GM23338 (cell line): Measurements from ENCODE around the gene MS4A8.

Experiments
- CREB1 ChIP-seq: fragments of 250-450 bp; sonication (Bioruptor Pico); IDR thresholded peaks from 2 replicates; pipeline ENCODE4 v1.5.0; 2020; ENCODE audit warnings: low read depth, mild to moderate bottlenecking, moderate library complexity
- CTCF ChIP-seq, 2 experiments: fragments of 200-600 bp in 1 of 2; sonication (generic) in 1 of 2; conservative IDR thresholded peaks; 2 replicates each; pipeline versions ENCODE4 v1.5.1 to v1.6.1; 2016 to 2017; ENCODE audit warnings: antibody characterized with exemption in 2 of 2, low read depth in 2 of 2, mild to moderate bottlenecking in 2 of 2, moderate library complexity in 1 of 2
- ETS1 ChIP-seq: IDR thresholded peaks from 2 replicates; pipeline ENCODE4 v1.6.1; 2016; ENCODE audit warnings: antibody characterized with exemption
- EZH2 ChIP-seq: fragments of 200-600 bp; sonication (generic); IDR thresholded peaks from one replicate; pipeline ENCODE4 v1.8.0; 2017; ENCODE audit warnings: antibody characterized with exemption, mild to moderate bottlenecking, low read depth; ENCODE audit not compliant: unreplicated experiment
- EZH2phosphoT487 ChIP-seq: fragments of 200-600 bp; sonication (generic); IDR thresholded peaks from one replicate; pipeline ENCODE4 v1.8.1; 2018; ENCODE audit warnings: antibody characterized with exemption; ENCODE audit not compliant: unreplicated experiment
- JUNB ChIP-seq: IDR thresholded peaks from one replicate; pipeline ENCODE4 v1.6.1; 2016; ENCODE audit warnings: antibody characterized with exemption; ENCODE audit not compliant: unreplicated experiment
- NANOG ChIP-seq: IDR thresholded peaks from 2 replicates; pipeline ENCODE4 v1.6.1; 2016; ENCODE audit warnings: antibody characterized with exemption, borderline replicate concordance
- POLR2AphosphoS5 ChIP-seq: IDR thresholded peaks from 2 replicates; pipeline ENCODE4 v1.6.1; 2016; ENCODE audit warnings: antibody characterized with exemption, low read depth
- REST ChIP-seq: IDR thresholded peaks from one replicate; pipeline ENCODE4 v1.6.1; 2018; ENCODE audit warnings: antibody characterized with exemption; ENCODE audit not compliant: unreplicated experiment
- STAT1 ChIP-seq: IDR thresholded peaks from one replicate; pipeline ENCODE4 v1.6.1; 2016; ENCODE audit warnings: antibody characterized with exemption; ENCODE audit not compliant: unreplicated experiment
- ZNF114 ChIP-seq: fragments of 250-450 bp; sonication (Bioruptor Pico); IDR thresholded peaks from 2 replicates; pipeline ENCODE4 v1.5.0; 2020; ENCODE audit warnings: mild to moderate bottlenecking, moderate library complexity
- ZNF331 ChIP-seq: fragments of 250-450 bp; sonication (Bioruptor Pico); IDR thresholded peaks from 2 replicates; pipeline ENCODE4 v1.5.0; 2020; ENCODE audit warnings: low read depth, mild to moderate bottlenecking, moderate library complexity
- ZNF462 ChIP-seq: fragments of 250-450 bp; sonication (Bioruptor Pico); IDR thresholded peaks from 2 replicates; pipeline ENCODE4 v1.5.0; 2020; ENCODE audit warnings: mild to moderate bottlenecking, moderate library complexity

GRCh38 chr11:60691661-60692060 is 7.8 kb upstream of the MS4A8 start:
- TF ChIP-seq EZH2 (no peak), REST (no peak), CTCF (conservative IDR thresholded peaks at IDR 0.05; ENCODE audit: low read depth in 2 of 2) (no peak), ZNF331 (CRISPR knock-in tag) (no peak), JUNB (no peak), CREB1 (CRISPR knock-in tag) (no peak), POLR2AphosphoS5 (no peak), EZH2phosphoT487 (no peak), ZNF462 (CRISPR knock-in tag) (no peak), NANOG (no peak), ETS1 (no peak), ZNF114 (no peak), STAT1 (no peak)
